Activated T-helper 17 cell treated with anti-CD3 and anti-CD28 coated beads, Interleukin-2, amount 50 U/mL, for 72 hours (primary cell): Measurements from ENCODE around the gene FAM47E. TPM values are rescaled to one million over a fixed set of nuclear protein-coding genes. Genes with fewer than 3 reads are reported as not detected.

Experiments
- ATAC-seq: fragments of 150-1000 bp; cut with Tn5 transposase; replicated peaks from 2 replicates; pipeline ENCODE4 v1.10.0; 2021; ENCODE audit warnings: mild to moderate bottlenecking, moderate library complexity
- H3K27ac Mint-ChIP-seq: one replicate; pipeline ENCODE4 v1.8.0; 2022; ENCODE audit warnings: mixed read lengths
- H3K27me3 Mint-ChIP-seq: one replicate; pipeline ENCODE4 v1.8.0; 2022; ENCODE audit warnings: mixed read lengths
- H3K36me3 Mint-ChIP-seq: one replicate; pipeline ENCODE4 v1.8.0; 2022; ENCODE audit warnings: low read depth, mild to moderate bottlenecking, mixed read lengths
- H3K4me1 Mint-ChIP-seq: one replicate; pipeline ENCODE4 v1.8.0; 2022; ENCODE audit warnings: mixed read lengths
- H3K4me3 Mint-ChIP-seq: one replicate; pipeline ENCODE4 v1.8.0; 2022; ENCODE audit warnings: mild to moderate bottlenecking, mixed read lengths
- H3K9me3 Mint-ChIP-seq: one replicate; pipeline ENCODE4 v1.8.0; 2022; ENCODE audit warnings: mixed read lengths
- total RNA-seq, 2 donors: library from RNA; stranded (reverse); gene quantifications; one replicate each; pipeline ENCODE4 v1.2.3, GENCODE V29; 2022

The FAM47E gene
- total RNA-seq, 2 donors from 2014 or later: not detected

DNA sequence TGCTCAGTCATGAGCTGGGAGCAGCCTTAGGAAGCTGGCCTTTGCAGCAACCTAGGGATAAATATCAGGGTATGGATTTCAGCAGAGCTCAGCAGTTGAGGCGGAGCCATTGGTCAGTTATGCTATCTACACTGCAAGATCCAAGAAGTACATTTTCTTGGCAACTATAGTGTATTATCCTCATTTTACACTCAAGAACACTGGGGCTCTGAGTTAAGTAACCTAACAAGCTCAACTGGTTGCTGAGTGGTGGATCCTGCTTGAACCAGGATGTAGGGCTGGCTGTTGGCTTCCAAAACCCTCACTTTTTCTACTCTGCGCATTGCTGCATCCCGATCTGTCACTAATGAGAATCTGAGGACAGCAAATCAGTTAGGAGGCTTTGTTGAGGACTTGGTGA, 36.4 kb upstream of the FAM47E start:
- no peaks in the 10 kb centered on the region for H3K27me3 Mint-ChIP-seq
- H3K27ac Mint-ChIP-seq: no peak overlapping the region
- H3K9me3 Mint-ChIP-seq: no peaks in the 10 kb centered on the region
- no peak for ATAC-seq
- H3K36me3 Mint-ChIP-seq: no peaks in the 10 kb centered on the region
- peaks cover 15% of the 10 kb centered on the region for H3K4me1 Mint-ChIP-seq
- H3K4me3 Mint-ChIP-seq: peak overlapping the region; percentile 87

DNA sequence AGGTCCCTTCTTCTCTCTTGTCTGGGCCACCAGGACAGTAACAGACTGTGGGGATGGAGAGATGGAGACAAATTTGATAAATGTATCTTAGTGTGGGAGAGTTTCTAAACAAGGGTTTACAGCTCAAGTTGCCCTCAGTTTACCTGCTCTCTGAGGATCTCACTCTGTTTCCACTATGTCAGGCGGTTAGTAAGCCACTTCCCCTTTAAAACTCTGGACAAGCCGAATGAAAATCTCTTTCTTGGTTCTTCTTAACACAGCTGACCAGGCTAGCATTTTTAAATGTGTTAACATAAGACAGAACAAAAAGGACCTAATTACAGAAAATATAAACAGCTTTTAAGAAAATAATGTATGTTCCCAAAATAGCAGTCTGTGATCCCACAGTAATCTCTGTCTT, 35.0 kb upstream of the FAM47E start:
- ATAC-seq: no peak
- Mint-ChIP-seq H3K4me3 (no peak overlapping the region), H3K9me3 (no peaks in the 10 kb centered on the region), H3K27ac (no peak overlapping the region), H3K36me3 (no peaks in the 10 kb centered on the region), H3K27me3 (no peaks in the 10 kb centered on the region), H3K4me1 (peaks cover 15% of the 10 kb centered on the region)

DNA sequence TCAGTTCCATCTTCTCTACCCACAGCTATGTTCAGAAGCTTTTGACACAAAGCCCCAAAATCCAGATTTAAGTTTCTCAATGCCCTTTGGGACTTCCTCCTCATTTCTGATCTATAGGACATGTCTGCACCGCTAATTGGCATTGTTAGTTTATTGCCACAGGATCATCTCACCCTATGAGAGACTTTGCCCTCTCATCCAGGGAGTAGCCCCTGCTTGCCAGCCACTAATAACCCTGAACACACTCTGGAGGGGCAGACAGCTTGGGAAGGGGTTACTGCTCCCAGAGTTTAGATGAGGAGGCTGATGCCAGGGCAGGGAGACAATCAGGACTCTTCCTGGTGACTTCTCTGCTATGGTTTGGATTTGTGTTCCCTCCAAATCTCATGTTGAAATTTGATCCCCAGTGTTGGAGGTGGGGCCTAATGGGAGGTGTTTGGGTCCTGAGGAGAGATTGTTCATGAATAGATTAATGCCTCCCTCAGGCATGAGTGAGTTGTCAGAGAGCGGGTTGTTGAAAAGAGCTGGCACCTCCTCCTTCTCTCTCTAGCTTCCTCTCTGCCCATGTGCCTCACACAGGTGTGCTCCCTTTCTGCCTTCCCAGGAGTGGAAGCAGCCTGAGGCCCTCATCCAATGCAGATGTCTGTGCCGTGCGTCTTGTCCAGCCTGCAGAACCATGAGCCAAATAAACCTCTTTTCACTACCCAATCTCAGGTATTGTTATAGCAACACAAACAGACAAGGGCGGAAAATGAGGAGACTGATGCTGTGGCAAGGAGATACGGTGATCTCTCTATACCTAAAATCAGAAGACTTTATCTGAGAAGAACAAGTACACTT, 34.3 kb upstream of the FAM47E start:
- ATAC-seq: no peak
- H3K9me3 Mint-ChIP-seq: no peaks in the 10 kb centered on the region
- no peak overlapping the region for H3K27ac Mint-ChIP-seq
- no peaks in the 10 kb centered on the region for H3K27me3 Mint-ChIP-seq
- H3K4me3 Mint-ChIP-seq: no peak overlapping the region
- peaks cover 15% of the 10 kb centered on the region for H3K4me1 Mint-ChIP-seq
- H3K36me3 Mint-ChIP-seq: no peaks in the 10 kb centered on the region

DNA sequence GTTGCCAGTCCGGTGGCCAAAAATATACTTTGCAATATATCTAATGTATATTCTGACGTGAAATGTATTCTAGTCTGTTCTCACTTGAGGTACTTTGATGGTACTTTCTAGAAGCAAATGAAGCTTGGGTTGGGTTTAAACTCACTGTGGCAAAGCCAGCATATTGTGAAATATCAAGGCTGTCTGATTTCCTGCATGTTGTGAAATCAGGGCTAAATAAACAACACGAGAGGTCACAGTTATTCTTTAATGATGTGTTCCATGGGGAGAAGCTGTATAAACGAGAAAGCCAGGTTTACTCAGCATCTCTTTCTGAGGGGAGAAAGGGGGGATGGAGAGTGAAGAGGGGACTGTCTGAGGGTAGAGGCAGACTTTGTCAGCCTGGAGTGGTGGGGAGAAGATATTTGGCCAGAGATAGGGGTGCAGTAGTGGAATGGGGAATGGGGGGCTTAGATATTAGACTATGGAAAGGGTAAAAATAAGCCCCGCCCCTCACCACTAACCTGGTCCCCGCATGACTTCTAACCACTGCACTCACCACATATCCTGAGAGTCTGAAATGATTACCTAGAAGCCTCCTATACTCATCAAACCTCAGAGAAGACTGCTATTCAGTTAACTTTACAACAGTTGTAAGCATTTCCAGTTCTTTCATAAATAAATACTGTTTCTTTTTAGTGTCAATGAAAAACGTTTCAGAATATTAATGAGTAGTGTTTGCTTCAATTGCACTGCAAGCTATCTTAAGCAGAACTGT, 32.0 kb upstream of the FAM47E start:
- H3K36me3 Mint-ChIP-seq: no peaks in the 10 kb centered on the region
- no peak overlapping the region for H3K4me3 Mint-ChIP-seq
- ATAC-seq: no peak
- no peaks in the 10 kb centered on the region for H3K27me3 Mint-ChIP-seq
- H3K27ac Mint-ChIP-seq: no peak overlapping the region
- no peaks in the 10 kb centered on the region for H3K9me3 Mint-ChIP-seq
- H3K4me1 Mint-ChIP-seq: peaks cover 4% of the 10 kb centered on the region

DNA sequence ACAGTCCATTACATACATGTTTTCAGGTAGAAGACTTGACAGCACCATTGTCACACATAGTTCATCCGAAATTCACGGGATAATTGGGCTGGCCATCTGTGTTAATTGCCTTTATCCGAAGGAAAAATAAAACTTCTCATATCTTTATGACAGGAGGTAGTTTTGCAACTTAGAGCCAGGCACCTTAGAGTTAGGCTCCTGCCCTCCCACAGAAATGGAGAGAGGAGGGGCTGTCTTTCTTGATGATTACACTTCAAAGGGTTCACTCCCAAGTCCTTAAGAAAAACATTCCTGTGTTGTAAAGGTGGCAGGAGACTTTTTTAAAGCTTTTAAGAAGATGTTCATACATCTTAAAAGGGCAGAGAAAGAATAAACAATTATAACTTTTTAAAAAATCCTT, 27.4 kb upstream of the FAM47E start:
- no peak overlapping the region for H3K4me3 Mint-ChIP-seq
- no peak for ATAC-seq
- no peaks in the 10 kb centered on the region for H3K4me1 Mint-ChIP-seq
- H3K9me3 Mint-ChIP-seq: peaks cover 5% of the 10 kb centered on the region
- peaks cover 5% of the 10 kb centered on the region for H3K36me3 Mint-ChIP-seq
- H3K27ac Mint-ChIP-seq: no peak overlapping the region
- peaks cover 11% of the 10 kb centered on the region for H3K27me3 Mint-ChIP-seq

DNA sequence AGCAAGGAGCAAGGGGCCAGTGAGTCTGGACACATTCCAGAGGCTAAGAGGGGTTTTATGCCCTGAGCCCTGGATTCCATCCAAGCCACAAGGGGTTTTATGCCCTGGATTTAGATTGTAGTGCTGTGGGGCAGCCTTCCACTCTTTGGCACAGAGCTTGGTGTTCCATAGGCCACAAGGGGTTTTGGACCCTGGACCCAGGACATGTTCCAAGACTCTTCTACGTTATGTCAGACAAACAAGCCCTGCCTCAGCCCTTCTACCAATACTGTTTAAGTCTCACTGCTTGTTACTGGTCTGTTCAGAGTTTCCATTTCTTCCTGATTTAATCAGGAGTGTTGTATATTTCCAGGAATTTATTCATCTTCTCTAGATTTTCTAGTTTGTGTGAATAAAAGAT, 25.1 kb upstream of the FAM47E start:
- H3K4me3 Mint-ChIP-seq: no peak overlapping the region
- no peak overlapping the region for H3K27ac Mint-ChIP-seq
- H3K27me3 Mint-ChIP-seq: peaks cover 15% of the 10 kb centered on the region
- peaks cover 9% of the 10 kb centered on the region for H3K9me3 Mint-ChIP-seq
- H3K36me3 Mint-ChIP-seq: peaks cover 7% of the 10 kb centered on the region
- no peaks in the 10 kb centered on the region for H3K4me1 Mint-ChIP-seq
- ATAC-seq: no peak

DNA sequence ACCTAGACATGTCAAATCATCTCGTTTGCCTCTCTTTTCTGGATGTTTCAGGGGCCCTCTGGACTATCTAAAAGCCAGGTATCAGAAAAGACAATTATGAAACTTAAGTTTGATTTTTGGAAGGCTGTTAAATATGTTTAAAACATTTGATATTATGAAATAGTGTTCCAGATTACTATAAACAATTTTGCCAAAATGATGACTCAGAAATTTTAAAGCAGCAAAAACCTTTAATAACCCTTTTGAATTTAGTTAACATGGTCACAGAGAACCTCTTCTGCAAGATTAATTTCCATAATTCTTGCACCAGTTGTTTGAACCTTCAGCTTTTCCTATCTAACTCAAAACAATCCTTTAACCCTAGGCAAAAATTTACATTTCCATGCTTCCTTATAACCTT, 18.8 kb upstream of the FAM47E start:
- peaks cover 13% of the 10 kb centered on the region for H3K9me3 Mint-ChIP-seq
- peaks cover 13% of the 10 kb centered on the region for H3K27me3 Mint-ChIP-seq
- no peak overlapping the region for H3K4me3 Mint-ChIP-seq
- H3K27ac Mint-ChIP-seq: no peak overlapping the region
- no peaks in the 10 kb centered on the region for H3K4me1 Mint-ChIP-seq
- H3K36me3 Mint-ChIP-seq: peaks cover 7% of the 10 kb centered on the region
- ATAC-seq: no peak

DNA sequence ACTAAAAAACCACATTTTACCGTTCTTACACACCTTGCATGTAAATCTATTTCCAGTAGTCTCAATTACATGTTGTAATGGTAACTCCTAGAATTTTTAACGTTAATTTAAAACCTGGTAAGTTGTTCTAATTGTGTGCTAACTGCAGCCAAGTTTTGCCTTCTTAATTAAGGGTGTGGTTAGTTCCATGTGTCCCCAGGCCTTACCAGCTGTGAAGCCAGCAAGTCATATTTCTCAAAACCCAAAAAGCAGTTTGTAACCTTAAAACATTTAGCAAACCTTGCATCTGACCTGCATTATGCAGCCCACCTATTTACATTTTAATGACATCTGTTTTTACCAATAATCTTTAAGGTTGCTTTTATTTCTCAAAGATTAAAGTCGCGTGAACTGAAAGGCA, 18.4 kb upstream of the FAM47E start:
- no peak overlapping the region for H3K27ac Mint-ChIP-seq
- no peaks in the 10 kb centered on the region for H3K4me1 Mint-ChIP-seq
- no peak for ATAC-seq
- H3K9me3 Mint-ChIP-seq: peaks cover 15% of the 10 kb centered on the region
- H3K4me3 Mint-ChIP-seq: no peak overlapping the region
- H3K36me3 Mint-ChIP-seq: peaks cover 7% of the 10 kb centered on the region
- peaks cover 11% of the 10 kb centered on the region for H3K27me3 Mint-ChIP-seq

DNA sequence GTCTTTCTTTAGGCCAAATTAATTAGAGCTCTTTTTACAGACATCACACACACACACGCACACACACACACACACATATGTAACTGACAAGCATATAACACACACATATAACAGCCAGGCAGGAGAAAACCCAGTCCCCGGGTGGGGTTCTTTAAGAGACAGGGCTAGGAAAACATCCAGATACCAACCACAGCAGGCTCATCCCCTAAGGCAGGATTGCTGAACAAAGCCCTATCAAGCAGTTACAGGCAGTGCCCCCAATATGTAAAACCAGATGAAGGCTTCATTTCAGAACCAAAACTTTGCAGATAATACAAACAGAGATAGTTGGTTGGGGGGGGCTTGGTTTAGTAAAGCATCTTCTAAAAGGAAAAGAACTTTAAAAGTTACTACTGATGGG, 18.0 kb upstream of the FAM47E start:
- no peak overlapping the region for H3K27ac Mint-ChIP-seq
- peaks cover 7% of the 10 kb centered on the region for H3K36me3 Mint-ChIP-seq
- ATAC-seq: no peak
- H3K4me3 Mint-ChIP-seq: no peak overlapping the region
- H3K4me1 Mint-ChIP-seq: no peaks in the 10 kb centered on the region
- peaks cover 15% of the 10 kb centered on the region for H3K9me3 Mint-ChIP-seq
- H3K27me3 Mint-ChIP-seq: peaks cover 11% of the 10 kb centered on the region

DNA sequence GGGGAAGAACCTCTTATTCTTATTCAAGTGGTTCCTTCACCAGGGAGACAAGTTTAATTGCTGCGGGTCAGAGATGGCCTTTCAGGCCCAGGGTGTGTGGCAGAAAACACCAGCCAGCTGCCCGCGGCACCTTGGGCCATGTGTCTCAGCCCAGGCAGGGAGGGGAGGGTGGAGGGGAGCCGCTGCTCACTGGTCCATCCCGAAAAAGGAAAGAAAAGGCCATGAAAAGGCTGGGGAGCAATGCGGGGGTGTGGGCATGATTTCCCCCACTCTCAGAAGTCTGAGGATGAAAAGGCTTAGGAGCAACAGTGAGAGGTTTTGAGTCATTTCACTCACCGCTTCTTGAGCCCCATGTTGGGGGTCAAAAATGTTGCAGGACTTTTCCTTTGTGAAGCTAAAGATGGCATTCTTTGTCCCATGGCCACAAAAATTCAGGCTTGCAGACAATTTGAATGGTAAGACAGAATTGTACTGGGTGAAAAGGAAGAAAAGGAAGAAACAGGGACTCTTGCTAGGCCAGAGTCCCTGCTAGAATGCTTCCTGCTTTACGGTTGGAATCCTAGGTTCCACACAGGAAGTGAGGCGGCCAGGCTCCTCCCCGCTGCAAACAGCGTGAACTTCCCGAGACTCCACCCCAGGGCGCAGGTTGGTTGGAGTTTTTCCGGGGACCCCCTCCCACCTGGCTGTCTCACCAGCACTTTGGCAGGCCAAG, 17.4 kb upstream of the FAM47E start:
- H3K36me3 Mint-ChIP-seq: peaks cover 2% of the 10 kb centered on the region
- peaks cover 8% of the 10 kb centered on the region for H3K27me3 Mint-ChIP-seq
- no peak for ATAC-seq
- peaks cover 10% of the 10 kb centered on the region for H3K9me3 Mint-ChIP-seq
- no peak overlapping the region for H3K27ac Mint-ChIP-seq
- H3K4me1 Mint-ChIP-seq: no peaks in the 10 kb centered on the region
- H3K4me3 Mint-ChIP-seq: no peak overlapping the region

DNA sequence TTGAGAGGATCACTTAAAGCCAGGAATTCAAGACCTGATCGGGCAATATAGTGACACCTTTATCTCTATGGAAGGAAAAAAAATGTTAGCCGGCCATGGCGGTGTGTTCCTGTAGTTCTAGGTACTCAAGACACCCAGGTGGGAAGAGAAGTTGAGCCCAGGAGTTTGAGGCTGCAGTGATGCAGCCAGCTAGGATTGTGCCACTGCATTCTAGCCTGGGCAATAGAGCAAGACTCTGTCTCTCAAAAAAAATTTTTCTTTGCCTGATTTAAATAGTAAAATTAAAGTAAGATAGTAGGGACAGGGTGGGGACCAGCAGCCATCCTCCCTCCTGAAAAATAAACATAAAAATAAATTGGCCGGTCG, 16.9 kb upstream of the FAM47E start:
- H3K9me3 Mint-ChIP-seq: peaks cover 6% of the 10 kb centered on the region
- no peak for ATAC-seq
- H3K27me3 Mint-ChIP-seq: peaks cover 4% of the 10 kb centered on the region
- H3K4me3 Mint-ChIP-seq: no peak overlapping the region
- H3K4me1 Mint-ChIP-seq: no peaks in the 10 kb centered on the region
- H3K36me3 Mint-ChIP-seq: no peaks in the 10 kb centered on the region
- H3K27ac Mint-ChIP-seq: no peak overlapping the region

DNA sequence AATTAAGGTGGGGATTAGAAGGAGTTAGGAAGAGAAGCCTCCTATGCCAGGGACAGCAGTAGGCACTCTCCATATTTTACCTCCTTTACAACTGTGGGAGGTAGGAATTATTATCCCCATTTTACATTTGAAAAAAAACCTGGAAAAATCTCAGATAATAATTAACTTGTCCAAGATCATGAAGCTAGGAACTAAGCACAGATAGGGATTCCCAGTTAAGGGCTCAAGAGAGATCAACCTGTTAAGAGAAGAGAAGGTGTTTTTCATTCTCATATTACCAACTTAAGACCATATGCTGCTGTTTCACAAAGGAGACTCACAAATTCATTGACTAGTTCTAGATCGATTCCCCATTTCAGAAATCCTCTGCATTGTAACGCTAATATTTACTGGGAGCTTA, 16.1 kb upstream of the FAM47E start:
- Mint-ChIP-seq H3K4me1 (no peaks in the 10 kb centered on the region), H3K9me3 (peaks cover 9% of the 10 kb centered on the region), H3K4me3 (no peak overlapping the region), H3K27ac (no peak overlapping the region), H3K27me3 (peaks cover 4% of the 10 kb centered on the region), H3K36me3 (no peaks in the 10 kb centered on the region)
- no peak for ATAC-seq

DNA sequence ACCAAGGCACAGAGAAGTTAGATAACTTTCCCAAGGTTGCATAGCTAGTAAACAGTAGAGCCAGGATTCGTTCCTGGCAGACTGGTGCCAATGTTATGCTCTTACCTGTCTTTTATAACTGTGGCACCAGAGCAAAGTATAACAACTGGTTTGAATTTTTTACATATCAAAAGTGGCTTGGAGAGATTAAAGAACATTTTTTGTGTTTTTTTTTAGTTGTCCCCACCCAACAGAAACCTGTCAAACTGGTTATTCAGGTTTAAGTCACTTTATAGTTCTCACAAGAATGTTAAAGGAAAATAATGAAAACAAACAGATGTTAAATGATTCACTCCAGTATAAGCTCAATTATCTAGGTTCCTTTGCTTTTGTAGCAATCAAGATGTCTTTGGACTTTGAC, 15.6 kb upstream of the FAM47E start:
- no peak for ATAC-seq
- H3K4me3 Mint-ChIP-seq: no peak overlapping the region
- H3K9me3 Mint-ChIP-seq: peaks cover 14% of the 10 kb centered on the region
- no peak overlapping the region for H3K27ac Mint-ChIP-seq
- peaks cover 4% of the 10 kb centered on the region for H3K27me3 Mint-ChIP-seq
- H3K36me3 Mint-ChIP-seq: no peaks in the 10 kb centered on the region
- no peaks in the 10 kb centered on the region for H3K4me1 Mint-ChIP-seq

DNA sequence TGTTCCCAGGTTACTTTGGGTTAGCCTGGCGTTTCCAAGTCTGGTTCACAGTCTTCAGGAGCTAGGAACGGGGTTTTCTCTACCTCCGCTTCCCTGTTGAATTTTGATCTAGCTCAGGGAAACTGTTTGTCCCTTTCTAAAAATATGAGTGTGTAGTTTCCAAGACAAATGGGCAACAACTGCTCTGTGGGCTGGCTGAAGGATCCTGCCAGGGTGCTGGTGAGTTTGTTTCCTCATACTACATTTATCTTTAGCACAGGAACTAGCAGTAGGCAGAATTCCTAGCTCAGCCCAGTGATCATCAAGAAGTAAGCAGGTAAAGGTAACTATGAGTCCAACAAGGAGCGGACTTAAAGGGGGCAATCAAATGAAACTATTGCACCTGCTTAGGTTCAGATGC, 13.3 kb upstream of the FAM47E start:
- Mint-ChIP-seq H3K4me3 (no peak overlapping the region), H3K27ac (no peak overlapping the region), H3K27me3 (peaks cover 9% of the 10 kb centered on the region), H3K36me3 (no peaks in the 10 kb centered on the region), H3K4me1 (no peaks in the 10 kb centered on the region), H3K9me3 (peaks cover 14% of the 10 kb centered on the region)
- ATAC-seq: no peak

DNA sequence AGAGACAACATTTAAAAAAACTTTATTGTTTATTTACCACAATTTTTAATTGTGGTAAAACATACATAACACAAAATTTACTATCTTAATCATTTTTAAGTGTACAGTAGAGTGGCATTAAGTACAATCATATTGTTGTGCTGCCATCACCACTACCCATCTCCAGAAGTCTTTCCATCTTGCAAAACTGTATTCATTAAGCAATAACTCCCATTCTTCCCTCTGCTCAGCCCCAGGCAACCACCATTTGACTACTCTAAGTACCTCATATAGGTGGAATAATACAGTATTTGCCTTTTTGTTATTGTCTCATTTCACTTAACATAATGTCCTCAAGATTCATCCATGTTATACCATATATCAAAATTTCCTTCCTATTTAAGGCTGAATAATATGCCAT, 12.8 kb upstream of the FAM47E start:
- Mint-ChIP-seq H3K27ac (no peak overlapping the region), H3K9me3 (peaks cover 14% of the 10 kb centered on the region), H3K4me1 (no peaks in the 10 kb centered on the region), H3K36me3 (no peaks in the 10 kb centered on the region), H3K4me3 (no peak overlapping the region), H3K27me3 (peaks cover 11% of the 10 kb centered on the region)
- ATAC-seq: no peak
